ENCODE measurements around the gene FARS2.

Gene FARS2

DNA sequence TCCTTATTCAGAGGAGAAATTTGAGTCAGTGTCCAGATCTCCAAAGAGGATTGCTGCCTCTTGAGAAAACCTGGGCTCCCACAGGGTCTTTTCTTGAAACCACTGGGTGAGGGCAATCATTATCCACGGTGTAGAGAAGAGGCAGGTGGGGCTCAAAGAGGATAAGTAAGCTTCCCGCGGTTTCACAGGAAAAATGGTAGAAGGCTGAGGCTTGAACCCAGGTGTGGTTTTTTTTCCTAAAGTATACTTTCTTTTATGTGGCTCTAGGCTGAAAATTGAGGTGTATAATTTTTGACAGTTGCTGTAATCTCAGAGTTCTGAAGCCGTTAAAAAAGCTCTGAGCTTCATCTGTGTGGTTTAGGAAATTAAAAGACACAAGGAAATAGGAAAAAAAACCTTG, 164.5 kb downstream of the FARS2 start:
- DNase-seq (ENCODE audit: low read depth, low spot score), result no peak

- DNase-seq (ENCODE audit: low read depth, low spot score), result no peak
Measured at GRCh38 chr6:5427586-5427985, 166.3 kb downstream of the FARS2 start.

DNA sequence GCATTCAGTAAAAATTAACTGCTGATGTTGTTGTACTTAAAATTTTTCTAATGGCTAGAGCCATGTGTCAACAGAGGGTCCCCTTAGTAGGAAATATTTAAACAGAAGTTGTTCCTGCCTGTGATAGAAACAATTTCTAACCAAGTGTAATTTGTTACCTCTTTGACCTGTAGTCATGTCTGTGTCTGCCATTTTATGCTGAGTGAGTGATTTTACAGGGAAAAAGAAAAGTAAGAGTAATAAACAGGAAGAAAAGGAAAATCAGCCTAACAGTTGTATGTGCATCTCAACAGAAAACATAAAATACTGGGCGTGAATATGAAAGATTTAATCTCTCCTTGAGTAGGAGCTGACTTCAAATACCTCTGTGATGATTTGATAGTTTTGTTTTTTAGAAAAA, 172.0 kb downstream of the FARS2 start:
- no peak for DNase-seq (ENCODE audit: low read depth, low spot score)

- no peak for DNase-seq (ENCODE audit: low read depth, low spot score)
Measured at GRCh38 chr6:5435449-5435848, 174.1 kb downstream of the FARS2 start.

- DNase-seq (ENCODE audit: low read depth, low spot score), result no peak
Measured at GRCh38 chr6:5438922-5439584, 177.7 kb downstream of the FARS2 start.

- no peak for DNase-seq (ENCODE audit: low read depth, low spot score)
Measured at GRCh38 chr6:5439749-5440148, 178.4 kb downstream of the FARS2 start.

DNA sequence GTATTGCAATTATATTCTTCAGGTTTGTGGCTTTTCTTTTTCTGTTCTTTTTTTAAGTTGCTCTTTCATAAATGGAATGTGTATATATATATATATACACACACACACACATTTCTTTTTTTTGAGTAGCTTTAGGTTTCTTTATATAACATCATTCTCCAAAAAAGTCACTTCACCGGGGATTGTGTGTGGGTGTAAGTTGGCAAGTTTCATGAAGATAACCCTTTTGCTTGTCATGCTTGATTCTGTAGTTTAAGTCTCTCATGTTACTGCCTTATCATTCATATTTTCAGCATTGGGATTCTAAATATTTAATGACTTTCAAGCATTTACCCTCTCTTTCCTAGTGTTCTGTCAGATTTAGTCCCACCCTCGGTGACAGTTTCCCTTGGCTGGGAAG, 181.0 kb downstream of the FARS2 start:
- no peak for DNase-seq (ENCODE audit: low read depth, low spot score)

DNA sequence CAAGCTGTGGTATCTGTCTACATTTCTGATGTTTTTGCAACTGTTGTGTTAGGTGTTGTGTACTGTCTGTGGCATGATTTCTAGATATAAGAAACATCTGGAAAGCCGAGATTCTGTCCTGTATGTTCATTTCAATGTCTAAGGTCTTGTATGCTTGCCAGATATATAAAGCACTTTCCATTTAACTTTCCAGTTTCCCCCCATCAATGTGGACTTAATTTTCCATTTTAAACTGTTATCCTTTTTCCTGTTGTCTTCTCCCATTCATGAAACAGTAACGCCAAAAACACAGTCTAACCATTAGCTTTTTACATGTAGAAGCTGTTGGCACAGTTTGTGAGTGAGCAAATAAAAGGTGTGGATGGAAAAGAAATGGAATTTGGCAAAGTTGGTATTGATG, 181.6 kb downstream of the FARS2 start:
- no peak for DNase-seq (ENCODE audit: low read depth, low spot score)

- DNase-seq (ENCODE audit: low read depth, low spot score), result no peak
Measured at GRCh38 chr6:5443491-5443890, 182.2 kb downstream of the FARS2 start.

- DNase-seq (ENCODE audit: low read depth, low spot score), result no peak
Measured at GRCh38 chr6:5446362-5447075, 185.2 kb downstream of the FARS2 start.

- DNase-seq (ENCODE audit: low read depth, low spot score), result no peak
Measured at GRCh38 chr6:5447921-5448320, 186.6 kb downstream of the FARS2 start.

DNA sequence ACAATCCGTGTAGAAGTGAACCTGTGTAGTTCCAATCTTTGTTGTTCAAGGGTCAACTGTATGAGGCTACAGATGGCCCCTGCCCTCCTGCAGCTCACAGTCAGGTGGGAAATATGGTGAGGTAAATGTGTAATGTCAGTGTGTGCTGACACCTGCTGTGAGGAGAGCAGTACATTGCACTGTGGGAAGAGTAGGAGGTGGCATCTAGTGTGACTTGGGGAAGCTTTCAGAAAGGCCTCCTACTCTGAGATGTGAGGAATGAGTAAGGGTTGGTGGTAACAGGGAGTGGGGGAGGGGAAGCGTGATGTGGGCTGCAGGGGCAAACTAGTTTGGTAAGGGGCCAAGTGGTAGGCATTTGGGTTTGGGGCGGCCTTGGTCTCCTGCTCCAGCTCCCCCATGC, 188.8 kb downstream of the FARS2 start:
- no peak for DNase-seq (ENCODE audit: low read depth, low spot score)

- DNase-seq (ENCODE audit: low read depth, low spot score), result no peak
Measured at GRCh38 chr6:5453546-5453945, 192.2 kb downstream of the FARS2 start.

DNA sequence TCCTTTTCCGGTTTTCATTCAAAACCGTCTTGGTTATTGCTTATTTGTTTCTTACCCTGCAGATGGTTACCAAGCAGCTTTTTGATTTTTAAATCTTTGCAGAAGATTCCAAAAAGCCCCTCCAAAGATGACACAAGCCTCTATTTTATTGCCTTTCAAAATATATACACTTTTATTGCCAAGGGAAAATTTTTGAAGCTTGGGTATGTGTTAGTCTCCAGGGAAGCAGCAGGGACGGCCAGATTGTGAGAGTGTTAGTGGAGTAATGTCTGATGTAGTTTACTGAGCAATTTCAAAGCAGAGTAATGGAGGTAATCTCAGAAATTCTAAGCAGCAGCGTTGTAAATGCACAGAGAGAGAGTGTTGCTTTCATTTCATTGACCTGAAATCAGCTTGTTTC, 193.8 kb downstream of the FARS2 start:
- no peak for DNase-seq (ENCODE audit: low read depth, low spot score)

DNA sequence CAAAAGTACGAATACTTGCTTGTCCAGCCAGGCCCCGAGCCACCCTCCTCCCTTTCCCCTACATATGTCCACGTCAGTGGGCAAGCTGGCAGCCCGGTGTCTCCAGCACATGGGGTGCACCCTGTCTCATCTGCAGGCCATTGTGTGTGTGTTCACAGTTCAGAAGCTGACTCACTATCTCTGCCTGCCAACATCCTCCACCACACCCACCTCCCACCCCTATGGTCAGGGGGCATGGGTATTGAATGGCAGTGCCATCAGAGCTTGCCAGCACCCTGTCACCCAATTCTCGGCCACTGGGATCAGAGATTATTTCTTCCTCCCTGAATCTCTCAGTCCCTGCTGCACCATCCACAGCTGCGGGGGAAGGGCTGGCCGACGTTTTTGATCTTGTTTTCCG, 195.7 kb downstream of the FARS2 start:
- no peak for DNase-seq (ENCODE audit: low read depth, low spot score)

- DNase-seq (ENCODE audit: low read depth, low spot score), result no peak
Measured at GRCh38 chr6:5457983-5458683, 196.8 kb downstream of the FARS2 start.

DNA sequence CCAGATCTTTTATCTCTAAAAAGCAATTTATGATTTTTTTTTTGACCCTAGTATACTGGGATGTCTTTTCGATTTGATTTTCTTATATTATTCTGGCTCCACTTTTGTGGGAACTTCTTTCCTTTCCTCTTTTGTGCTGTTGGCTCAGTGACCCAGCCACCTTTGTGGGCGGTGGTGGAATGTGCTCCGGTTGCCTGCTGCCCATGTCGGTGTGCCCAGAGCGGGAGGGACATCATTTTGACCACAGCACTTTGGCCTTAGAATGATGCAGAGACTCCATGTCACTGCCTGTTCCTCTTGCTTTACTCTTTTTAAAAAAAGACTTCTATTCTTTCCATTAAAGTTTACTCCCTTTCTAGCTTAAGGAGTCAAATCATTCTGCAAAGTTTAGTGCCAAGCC, 198.0 kb downstream of the FARS2 start:
- DNase-seq (ENCODE audit: low read depth, low spot score), result no peak

- DNase-seq (ENCODE audit: low read depth, low spot score), result no peak
Measured at GRCh38 chr6:5461365-5461764, 200.1 kb downstream of the FARS2 start.

- no peak for DNase-seq (ENCODE audit: low read depth, low spot score)
Measured at GRCh38 chr6:5462856-5463255, 201.5 kb downstream of the FARS2 start.

GRCh38 chr6:5463690-5464089, 202.4 kb downstream of the FARS2 start:
- no peak for DNase-seq (ENCODE audit: low read depth, low spot score)

- DNase-seq (ENCODE audit: low read depth, low spot score), result no peak
Measured at GRCh38 chr6:5464099-5464885, 203.0 kb downstream of the FARS2 start.

Data from smooth muscle cell of the brain vasculature (primary cell).